Raji (cell line): ENCODE measurements around the gene IRF5.

Experiments used
- POLR2A ChIP-seq: IDR thresholded peaks from 2 replicates; pipeline ENCODE4 v1.6.1; 2011; ENCODE audit warnings: low read depth, low read length, control low read depth; ENCODE audit not compliant: insufficient read depth

IRF5 gene, protein sequence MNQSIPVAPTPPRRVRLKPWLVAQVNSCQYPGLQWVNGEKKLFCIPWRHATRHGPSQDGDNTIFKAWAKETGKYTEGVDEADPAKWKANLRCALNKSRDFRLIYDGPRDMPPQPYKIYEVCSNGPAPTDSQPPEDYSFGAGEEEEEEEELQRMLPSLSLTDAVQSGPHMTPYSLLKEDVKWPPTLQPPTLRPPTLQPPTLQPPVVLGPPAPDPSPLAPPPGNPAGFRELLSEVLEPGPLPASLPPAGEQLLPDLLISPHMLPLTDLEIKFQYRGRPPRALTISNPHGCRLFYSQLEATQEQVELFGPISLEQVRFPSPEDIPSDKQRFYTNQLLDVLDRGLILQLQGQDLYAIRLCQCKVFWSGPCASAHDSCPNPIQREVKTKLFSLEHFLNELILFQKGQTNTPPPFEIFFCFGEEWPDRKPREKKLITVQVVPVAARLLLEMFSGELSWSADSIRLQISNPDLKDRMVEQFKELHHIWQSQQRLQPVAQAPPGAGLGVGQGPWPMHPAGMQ

DNA sequence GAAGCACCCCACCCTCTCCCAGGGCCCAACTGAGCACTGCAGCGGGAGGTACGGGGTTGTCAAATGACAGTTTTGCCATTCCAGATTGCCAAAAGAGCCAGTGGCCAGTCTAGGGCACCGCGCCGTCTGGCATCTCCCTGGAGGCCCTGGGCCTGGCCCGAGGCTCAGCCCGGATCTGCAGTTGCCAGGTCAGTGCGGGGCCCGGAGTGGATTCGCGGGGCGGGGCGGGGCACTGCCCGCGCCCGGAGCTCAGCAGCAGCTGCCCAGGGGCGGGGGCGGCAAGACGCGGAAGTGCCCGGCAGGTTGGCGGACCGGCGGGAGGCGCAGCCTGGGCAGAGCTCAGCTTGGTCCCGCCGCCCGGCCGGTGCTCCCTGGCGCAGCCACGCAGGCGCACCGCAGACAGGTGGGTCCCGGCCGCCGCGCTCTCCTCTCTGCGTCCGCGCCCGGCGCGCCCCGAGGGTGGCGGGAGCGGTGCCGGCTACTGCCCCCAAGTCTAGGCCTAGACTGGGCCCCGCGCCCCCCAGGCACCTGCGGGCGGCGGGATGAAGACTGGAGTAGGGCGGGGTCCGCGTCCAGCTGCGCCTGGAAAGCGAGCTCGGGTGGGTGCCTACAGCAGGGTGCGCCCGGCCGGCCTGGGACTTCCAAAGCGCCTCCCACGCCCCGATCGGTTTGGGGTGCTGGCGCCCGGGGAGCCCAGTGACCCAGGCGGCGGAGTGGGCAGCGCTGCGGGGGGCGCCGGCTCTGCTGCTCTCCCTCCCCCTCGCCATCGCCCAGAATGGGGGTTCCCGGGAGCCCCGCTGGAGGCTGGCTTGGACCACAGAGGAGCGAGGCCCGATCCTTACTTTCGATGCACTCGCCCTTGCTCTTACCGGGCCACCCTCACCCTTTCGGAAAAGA lies at the start of gene IRF5:
TSS of gene IRF5 (plus strand) at position 281 of the 897 bp plus-strand sequence. CDS start 4,155 bp downstream, outside the sequence.
- TF ChIP-seq POLR2A, result peak; percentile 32; the same call in 1 of the 2 replicates

DNA sequence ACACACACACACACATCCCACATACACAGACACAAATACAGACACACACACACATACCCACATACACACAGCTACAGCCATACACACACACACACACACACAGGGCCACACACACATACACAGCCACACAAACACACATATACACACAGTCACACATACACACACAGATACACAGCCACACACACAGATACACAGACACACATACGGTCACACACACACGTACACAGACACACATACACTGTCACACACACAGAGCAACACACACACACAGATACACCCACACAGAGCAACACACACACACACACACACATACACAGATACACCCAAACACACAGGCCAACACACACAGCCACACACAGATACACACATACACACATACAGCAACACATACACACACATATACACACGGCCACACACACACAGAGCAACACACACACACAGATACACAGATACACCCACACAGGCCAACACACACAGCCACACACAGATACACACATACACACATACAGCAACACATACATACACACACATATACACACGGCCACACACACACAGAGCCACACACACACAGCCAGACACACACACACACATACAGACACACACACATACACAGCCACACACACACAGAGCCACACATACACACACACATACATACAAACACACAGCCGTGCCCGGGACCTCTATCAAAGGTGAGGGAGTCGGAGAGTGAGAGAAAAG lies 49.5 kb upstream of the IRF5 start:
- TF ChIP-seq POLR2A, result no peak

DNA sequence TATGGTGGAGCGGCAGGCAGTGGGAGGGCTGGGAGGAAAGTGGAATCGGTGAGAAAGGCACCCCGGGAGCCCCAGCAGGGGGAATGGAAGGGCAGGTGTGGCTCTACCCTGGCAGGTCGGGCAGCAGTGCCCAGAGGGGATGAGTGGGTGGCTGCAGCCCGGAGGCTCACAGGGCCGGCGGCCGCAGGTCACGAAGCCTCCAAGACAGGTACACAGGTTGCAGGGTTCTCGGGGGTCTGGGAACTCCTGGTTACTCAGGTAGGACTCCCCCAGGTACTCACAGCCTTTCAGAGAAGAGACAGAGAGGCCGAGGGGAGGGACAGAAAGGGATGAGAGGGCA lies 49.0 kb upstream of the IRF5 start:
- TF ChIP-seq POLR2A, result no peak

DNA sequence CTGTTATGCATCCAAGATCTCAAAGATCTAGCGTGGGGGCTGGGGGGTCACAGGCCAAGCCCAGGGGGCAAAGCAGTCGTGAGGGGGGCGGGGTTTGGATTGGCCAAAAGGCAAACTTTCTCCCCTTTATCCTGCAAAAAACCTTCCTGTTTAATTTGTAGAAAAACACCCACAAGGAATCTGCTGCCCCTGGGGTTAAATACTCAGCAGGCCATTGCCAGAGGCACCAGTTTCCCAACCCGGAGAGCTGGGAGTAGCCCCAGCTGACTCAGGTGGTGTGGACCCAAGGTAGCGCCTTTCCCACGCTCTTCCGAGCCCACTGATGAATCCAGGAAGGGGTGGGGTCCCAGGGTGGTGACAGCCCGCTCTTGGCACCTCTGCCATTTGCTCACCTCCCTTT lies 48.6 kb upstream of the IRF5 start:
- no peak for TF ChIP-seq POLR2A

DNA sequence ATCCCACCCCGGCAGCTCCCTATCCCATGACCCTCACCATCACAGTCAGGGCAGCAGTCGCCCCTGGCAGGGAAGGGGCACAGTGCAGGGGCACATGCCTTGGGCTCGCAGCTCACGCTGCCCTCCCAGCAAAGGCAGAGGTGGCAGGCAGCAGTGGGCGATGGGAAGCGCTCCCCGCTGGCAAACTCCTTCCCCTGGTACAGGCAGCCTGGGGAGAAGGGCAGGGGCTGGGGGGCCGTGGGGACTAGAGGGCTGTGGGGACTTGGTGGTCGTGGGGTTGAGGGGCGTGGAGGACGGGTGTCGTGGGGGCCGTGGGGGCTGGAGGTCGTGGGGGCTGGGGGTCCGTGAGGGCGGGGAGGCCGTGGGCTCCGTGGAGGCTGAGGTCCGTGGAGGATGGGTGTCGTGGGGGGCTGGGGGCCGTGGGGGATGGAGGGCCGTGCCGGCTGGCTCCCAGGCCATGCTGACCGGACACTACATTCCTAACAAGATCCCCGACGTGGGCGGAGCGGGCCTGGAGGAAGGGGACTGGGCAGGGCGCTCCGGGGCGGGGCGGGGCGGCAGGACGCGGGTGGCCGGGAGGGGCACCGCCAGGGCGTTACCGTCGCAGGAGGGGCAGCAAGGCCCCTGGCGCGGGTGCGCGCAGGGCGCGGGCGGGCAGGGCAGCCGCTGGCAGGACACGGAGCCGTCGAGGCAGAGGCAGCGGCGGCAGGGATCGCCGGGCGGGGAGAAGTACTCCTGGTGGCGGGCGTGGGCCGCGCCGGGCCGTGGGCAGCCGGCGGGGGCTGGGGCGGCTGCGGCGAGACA lies 47.2 kb upstream of the IRF5 start:
- TF ChIP-seq POLR2A, result no peak

DNA sequence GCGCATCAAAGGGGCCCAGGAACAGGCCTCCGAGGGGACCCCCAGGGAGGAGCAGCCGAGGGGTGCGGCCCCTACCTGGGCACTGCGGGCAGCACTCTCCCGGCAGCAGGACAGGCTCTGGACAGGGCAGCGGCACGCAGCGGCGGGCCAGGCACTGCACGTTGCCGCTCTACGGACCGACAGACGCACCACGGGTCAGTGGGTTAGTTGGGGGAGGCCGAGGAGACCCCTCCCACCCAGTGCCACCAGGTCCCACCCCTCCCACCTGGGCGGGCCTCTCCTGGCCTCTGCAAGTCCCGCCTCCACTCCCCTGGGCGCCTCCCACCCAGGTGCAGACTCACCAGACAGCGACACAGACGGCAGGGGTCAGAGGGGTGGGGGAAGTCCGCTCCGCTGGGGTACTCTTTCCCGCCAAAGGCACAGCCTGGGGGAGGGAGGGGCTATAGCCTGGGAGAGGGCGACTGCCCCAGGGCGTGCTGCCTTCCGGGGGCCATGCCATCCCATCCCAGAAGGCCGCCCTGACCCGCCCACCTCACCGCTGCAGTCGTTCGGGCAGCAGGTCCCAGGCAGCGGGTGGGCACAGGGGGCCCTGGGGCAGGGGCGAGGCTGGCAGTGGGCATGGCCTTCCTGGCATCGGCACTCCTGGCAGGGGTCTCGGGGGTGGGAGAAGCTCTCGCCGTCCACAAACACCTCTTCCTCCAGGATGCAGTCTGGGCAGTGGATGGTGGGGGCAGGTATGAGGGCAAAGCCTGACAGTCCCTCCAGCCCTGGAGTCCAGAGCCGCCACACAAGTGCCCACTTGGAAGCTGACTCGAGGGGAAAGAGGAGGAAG lies 46.4 kb upstream of the IRF5 start:
- no peak for TF ChIP-seq POLR2A

DNA sequence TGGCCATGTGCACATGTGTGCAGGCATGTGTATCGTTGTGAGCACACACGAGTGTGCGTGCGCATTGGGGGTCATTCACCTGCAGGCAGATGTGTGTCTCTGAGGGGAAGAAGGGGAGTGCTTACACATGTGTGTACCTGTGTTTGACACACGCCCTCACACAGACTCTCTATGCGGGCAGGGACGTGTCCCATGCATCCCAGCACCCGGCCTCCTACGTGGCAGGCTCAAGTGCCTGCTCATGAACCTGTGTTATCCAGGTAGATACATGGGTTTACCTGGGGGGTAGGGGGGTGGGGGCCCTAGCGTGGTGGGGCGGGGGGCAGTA lies 45.8 kb upstream of the IRF5 start:
- no peak for TF ChIP-seq POLR2A

DNA sequence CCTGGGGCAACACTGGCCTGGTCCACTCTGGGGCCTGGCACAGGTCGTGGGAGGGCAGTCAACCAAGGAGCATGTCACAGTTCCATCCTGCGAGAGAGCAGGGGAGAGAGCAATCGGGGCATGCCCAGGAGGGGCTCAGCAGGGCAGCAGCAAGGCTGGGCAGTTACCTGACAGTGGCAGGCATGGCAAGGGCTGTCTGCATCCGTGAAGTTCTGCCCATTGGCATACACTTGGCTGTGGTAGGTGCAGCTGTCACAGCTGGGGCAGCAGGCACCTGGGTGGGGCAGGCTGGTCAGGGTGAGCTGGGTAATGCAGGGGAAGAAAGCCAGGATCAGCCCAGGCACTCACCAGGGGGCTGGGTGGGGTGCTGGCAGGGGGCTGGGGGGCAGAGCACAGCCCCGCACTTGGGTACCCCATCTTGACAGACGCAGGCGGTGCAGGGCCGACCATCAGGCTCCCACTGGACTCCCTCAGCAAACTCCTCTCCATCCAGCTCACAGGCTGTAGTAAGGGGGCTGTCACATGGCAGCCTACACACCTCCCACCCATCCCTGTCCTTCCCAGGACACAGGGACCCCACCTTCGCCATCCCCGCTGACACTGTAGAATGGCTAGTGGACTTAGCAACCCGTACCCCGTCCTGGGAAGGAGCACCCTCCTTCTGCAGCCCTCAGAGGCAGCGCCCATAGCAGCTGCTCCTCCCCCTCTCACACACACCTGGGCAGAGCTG lies 45.0 kb upstream of the IRF5 start:
- no peak for TF ChIP-seq POLR2A

DNA sequence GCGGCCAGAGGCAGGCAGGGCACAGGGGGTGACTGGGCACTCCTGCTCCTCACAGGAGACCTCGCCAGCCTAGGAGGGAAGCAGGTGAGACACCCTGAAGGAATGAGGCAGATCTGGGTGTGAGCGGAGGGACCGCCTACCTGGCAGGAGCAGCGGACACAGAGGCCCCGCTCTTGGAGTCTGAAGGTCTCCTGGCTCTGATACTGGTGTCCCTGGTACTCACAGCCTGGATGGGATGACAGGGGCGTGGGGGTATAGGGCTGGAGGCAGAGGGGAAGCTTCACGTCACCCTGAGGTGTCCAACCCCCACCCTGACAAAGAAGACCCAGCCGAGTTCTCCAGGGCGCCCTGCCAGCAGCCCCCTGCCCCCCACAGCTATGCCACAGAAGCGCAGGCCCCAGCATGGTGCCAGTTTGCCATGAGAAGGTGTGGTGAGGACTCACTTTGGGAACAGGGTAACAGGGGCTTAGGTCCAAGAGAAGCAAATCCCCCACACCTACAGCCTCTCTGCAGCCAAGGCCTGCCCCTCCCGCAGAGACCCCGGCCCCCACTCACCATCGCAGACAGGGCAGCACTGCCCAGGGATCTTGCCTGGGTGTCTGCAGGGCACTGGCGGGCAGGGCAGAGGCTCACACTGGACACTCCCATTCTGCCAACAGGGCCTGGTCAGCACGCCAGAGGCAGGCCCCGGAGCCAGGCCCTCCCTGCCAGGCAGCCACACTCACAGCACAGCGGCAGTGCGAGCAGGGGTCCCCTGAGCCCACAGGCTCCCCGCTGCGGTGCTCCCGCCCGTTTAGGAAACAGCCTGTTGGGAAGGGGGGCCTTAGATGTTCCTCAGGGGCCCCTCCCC lies 44.3 kb upstream of the IRF5 start:
- TF ChIP-seq POLR2A, result no peak

DNA sequence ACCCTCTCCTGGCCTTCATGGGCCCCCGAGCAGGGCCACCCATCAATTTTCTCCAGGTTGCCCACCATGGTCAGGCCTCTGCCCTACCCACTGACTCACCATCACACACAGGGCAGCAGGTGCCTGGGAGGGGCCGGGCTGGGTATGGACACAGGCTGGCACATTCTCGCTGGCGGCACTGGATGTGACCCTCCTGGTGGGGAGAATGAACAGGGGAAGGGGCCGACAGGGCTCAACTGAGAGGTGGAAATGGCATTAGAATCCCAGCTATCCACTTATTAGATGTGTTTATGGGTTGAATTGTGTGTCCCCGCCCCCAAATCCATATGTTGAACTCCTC lies 43.7 kb upstream of the IRF5 start:
- no peak for TF ChIP-seq POLR2A

DNA sequence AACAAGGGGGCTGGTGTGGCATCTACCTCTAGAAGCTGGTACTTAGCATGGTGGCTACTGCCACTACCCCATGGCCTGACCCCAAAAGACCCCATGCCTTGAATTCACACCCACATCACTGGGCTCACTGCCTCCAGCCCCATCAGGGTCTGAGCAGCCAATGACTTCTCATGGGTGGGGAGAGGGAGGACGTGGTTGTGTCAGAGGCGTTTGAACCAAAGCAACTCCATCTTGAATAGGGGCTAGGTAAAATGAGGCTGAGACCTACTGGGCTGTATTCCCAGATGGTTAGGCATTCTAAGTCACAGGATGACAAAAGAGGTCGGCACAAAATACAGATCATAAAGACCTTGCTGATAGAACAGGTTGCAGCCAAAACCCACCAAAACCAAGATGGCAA lies 42.4 kb upstream of the IRF5 start:
- no peak for TF ChIP-seq POLR2A

DNA sequence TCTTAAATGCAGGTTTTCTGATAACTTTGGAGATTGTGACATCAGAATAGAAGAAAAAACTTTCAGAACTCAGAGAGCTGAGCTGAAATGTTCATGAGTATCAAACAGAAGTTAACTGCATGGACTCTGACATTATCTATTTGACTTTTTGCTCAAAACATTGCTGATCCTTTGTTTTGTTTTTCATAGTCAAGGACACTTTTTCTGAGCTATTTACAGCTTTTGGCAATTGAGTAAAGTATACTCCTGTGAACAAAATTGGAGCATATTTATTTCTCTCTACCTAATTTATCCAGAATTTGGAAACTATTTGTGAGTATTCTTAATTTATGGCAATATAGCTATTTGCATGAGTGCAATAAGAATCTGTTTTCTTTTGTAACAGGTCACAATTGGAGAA lies 38.3 kb upstream of the IRF5 start:
- no peak for TF ChIP-seq POLR2A
